Measurements from ENCODE around the gene GPHN.
"Not testable (repeated sequence)": the region's sequence is repeated elsewhere in the genome, so short reads cannot be mapped to it uniquely, and the experiment has no call there.

DNA sequence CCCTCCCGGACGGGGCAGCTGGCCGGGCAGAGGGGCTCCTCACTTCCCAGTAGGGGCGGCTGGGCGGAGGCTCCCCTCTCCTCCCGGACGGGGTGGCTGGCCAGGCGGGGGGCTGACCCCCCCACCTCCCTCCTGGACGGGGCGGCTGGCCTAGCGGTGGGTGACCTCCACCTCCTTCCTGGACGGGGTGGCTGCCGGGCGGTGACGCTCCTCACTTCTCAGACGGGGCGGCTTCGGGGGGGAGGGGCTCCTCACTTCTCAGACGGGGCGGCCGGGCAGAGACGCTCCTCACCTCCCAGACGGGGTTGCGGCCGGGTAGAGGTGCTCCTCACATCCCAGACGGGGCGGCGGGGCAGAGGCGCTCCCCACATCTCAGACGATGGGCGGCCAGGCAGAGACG lies 37.8 kb downstream of the GPHN start:
- TF ChIP-seq, protein P1, sequence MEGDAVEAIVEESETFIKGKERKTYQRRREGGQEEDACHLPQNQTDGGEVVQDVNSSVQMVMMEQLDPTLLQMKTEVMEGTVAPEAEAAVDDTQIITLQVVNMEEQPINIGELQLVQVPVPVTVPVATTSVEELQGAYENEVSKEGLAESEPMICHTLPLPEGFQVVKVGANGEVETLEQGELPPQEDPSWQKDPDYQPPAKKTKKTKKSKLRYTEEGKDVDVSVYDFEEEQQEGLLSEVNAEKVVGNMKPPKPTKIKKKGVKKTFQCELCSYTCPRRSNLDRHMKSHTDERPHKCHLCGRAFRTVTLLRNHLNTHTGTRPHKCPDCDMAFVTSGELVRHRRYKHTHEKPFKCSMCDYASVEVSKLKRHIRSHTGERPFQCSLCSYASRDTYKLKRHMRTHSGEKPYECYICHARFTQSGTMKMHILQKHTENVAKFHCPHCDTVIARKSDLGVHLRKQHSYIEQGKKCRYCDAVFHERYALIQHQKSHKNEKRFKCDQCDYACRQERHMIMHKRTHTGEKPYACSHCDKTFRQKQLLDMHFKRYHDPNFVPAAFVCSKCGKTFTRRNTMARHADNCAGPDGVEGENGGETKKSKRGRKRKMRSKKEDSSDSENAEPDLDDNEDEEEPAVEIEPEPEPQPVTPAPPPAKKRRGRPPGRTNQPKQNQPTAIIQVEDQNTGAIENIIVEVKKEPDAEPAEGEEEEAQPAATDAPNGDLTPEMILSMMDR (optimal IDR thresholded peaks at IDR 0.05 in 1 of 3, IDR thresholded peaks at IDR 0.05 in 1 of 3, conservative IDR thresholded peaks at IDR 0.05 in 1 of 3; ENCODE audit: extremely low read depth in 1 of 3, insufficient read depth in 2 of 3, low read length in 3 of 3): not testable (repeated sequence)
- not testable (repeated sequence) for TF ChIP-seq EZH2 (IDR thresholded peaks at IDR 0.05; ENCODE audit: low read length)
